ENCODE data around the gene ARGLU1. TPM values are rescaled to one million over a fixed set of nuclear protein-coding genes. Genes with fewer than 3 reads are reported as not detected.

The ARGLU1 gene
- total RNA-seq, 1 donor = 41.8 TPM

DNA sequence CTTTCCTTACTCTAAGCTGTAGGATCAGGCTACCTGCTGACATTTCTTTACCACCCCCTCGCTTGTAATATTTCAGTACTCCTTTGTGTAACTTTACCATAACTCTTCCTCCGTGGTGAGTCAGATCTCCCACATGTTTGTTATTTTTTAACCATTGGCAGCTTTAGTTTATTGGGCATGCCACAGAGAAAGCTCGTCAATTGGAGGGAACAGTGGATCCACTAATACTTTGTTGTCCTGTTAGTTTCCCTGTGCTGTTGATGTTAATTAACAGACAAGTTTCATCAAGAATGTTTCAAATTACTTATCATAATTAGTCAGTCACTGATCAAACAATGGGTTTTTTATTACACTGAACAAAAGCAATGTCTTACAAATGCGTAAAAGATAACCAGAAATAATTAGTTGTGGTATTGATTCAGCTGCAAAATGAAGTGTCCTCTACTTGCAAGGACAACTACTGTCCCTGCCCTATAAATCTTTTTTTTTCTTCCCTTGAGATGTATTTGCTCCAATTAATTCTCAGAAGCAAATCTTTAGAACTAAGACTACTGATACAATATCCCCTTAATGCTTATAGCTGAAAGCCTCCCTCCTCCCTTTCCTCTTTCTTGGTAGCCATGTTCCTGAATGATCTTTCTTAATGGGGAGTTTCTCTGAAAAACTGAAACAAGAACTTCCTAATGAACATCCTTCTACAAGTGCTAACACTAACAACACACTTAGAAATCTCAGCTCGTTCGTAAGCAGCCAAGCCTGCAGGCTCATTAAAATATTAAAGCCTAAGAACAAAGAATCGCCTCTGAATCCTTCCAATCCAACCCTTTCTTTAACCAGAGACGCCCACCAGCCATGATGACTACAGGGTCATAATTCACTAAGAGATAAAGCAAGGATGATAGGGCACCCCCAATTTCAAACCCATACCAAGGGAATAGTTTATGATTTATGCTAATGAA, 54.6 kb downstream of the ARGLU1 start:
- TF ChIP-seq, protein P1, sequence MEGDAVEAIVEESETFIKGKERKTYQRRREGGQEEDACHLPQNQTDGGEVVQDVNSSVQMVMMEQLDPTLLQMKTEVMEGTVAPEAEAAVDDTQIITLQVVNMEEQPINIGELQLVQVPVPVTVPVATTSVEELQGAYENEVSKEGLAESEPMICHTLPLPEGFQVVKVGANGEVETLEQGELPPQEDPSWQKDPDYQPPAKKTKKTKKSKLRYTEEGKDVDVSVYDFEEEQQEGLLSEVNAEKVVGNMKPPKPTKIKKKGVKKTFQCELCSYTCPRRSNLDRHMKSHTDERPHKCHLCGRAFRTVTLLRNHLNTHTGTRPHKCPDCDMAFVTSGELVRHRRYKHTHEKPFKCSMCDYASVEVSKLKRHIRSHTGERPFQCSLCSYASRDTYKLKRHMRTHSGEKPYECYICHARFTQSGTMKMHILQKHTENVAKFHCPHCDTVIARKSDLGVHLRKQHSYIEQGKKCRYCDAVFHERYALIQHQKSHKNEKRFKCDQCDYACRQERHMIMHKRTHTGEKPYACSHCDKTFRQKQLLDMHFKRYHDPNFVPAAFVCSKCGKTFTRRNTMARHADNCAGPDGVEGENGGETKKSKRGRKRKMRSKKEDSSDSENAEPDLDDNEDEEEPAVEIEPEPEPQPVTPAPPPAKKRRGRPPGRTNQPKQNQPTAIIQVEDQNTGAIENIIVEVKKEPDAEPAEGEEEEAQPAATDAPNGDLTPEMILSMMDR (IDR thresholded peaks at IDR 0.05; ENCODE audit: insufficient read depth, low read length) = no peak
- H3K4me3 ChIP-seq (ENCODE audit: low read depth, low read length) = no peak overlapping the region
- no peak for DNase-seq (ENCODE audit: low read depth)

DNA sequence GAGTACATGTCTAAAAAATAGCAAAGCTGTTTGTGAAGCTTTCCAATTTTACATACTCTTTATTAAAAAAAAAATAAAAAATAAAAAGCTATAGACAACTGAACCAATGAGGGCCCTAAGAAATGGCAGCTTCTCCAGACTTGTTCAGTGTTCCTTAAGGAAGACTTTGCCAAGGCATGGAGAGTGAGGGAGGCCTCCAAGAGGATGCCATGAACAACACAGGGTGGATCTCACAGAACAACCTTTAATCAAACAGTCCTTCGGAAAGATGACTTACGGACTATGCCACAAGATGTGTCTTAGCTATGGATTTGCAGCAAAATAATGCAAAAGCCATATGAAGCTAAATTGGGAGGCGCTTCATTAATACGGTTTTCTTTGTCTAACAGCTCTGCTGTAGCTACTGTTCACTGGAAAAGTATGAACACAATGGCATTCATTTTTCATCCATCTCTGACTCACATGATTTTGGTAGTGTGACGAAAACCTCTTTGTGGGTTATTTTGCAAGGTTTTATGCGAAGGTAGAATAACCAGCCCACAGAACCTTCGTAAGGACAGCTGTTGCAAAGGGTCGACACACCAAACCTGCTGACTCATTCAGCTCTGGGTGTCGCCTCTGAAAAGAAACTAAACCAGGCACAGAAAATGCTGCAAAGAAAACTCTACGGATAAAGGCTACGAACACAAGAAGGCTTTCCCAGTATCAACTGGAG, 60.2 kb downstream of the ARGLU1 start:
- no peak overlapping the region for H3K4me3 ChIP-seq (ENCODE audit: low read depth, low read length)
- TF ChIP-seq, protein P1 (IDR thresholded peaks at IDR 0.05; ENCODE audit: insufficient read depth, low read length) = no peak
- DNase-seq (ENCODE audit: low read depth) = peak; percentile 91

DNA sequence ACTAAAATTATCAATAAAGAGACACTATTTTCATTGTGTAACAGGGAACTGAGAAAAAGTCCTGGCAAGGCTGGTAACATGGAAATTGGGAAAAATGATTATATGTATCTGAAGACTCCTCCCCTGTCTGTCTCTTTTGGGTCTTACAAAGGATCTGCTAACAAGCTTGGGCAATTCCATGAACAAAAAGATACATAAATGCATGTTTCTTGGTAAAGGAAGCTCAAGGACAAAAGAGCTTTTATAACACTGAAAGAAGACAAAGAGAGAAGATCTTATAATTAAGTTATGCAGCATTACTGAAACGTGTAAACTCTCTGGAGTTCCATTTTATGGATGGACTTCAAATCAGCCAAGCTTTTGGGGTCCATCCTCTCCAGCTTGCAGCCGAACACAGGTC, 61.7 kb downstream of the ARGLU1 start:
- no peak overlapping the region for H3K4me3 ChIP-seq (ENCODE audit: low read depth, low read length)
- DNase-seq (ENCODE audit: low read depth) = no peak
- TF ChIP-seq, protein P1 (IDR thresholded peaks at IDR 0.05; ENCODE audit: insufficient read depth, low read length) = no peak

DNA sequence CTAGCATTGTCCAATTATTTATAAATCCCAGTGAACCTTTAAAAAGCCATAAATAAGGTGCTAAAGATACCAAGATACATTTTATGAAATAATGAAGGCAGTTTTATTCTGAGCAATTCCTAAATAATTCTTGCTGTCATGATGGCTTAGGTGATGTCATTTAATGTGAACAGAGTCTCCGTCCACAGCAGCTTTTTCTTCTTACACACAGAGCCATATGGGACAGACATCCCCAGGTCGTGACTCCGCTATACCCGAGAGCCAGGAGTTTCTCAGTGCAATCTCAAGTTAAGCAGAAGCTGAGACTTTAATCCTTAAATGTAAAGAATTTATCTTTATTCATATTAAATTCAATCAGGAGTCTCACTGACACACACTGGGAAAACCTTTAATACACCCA, 62.2 kb downstream of the ARGLU1 start:
- TF ChIP-seq, protein P1 (IDR thresholded peaks at IDR 0.05; ENCODE audit: insufficient read depth, low read length) = no peak
- no peak overlapping the region for H3K4me3 ChIP-seq (ENCODE audit: low read depth, low read length)
- no peak for DNase-seq (ENCODE audit: low read depth)

- no peak overlapping the region for H3K4me3 ChIP-seq (ENCODE audit: low read depth, low read length)
- TF ChIP-seq, protein P1 (IDR thresholded peaks at IDR 0.05; ENCODE audit: insufficient read depth, low read length) = no peak
- no peak for DNase-seq (ENCODE audit: low read depth)
Measured at GRCh38 chr13:106505295-106505694, 62.6 kb downstream of the ARGLU1 start.

- DNase-seq (ENCODE audit: low read depth) = peak; percentile 65
- H3K4me3 ChIP-seq (ENCODE audit: low read depth, low read length) = no peak overlapping the region
- TF ChIP-seq, protein P1 (IDR thresholded peaks at IDR 0.05; ENCODE audit: insufficient read depth, low read length) = no peak
Measured at GRCh38 chr13:106503730-106504453, 64.0 kb downstream of the ARGLU1 start.
